GM19372 (cell line): Measurements from ENCODE around the gene LGALSL.

Experiments used
- ATAC-seq: cut with Tn5 transposase; IDR thresholded peaks from one replicate; pipeline ENCODE4 v1.9.1; 2021; ENCODE audit warnings: mild to moderate bottlenecking, low read depth, moderate library complexity; ENCODE audit not compliant: unreplicated experiment

Gene LGALSL

DNA sequence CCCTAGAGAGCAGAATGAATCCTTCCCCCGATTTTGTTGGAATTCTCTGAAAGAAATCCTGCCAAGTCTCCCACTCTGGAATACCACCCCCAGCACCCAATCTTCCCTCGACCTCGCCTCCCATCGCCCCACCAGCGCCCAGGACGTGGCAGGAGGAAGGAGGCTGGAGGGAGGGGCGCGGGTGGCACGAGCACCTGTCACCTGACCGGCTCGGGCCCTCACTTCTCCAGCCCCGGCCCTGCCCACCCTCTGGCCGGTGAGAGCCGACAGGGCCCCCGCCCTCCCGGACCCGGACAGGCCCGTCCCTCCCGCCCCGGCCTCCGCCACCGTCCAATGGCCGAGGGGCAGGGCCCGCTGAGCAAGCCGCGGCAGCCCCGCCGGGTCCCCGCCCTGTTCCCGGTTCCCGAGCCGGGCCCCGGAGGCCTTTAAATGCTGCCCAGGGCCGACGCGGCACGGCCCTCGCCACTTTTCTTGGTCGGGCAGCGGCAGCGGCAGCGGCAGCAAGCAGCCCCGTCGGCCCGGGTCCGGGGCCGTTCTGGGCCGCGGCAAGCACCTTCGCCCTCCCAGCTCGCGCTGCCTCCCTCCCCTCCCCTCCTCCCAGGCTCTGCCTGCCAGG, at the start of gene LGALSL:
LGALSL (plus strand) TSS at position 393 of the 616 bp plus-strand sequence. CDS start 384 bp downstream, outside the sequence.
- peak; percentile 66 for ATAC-seq

DNA sequence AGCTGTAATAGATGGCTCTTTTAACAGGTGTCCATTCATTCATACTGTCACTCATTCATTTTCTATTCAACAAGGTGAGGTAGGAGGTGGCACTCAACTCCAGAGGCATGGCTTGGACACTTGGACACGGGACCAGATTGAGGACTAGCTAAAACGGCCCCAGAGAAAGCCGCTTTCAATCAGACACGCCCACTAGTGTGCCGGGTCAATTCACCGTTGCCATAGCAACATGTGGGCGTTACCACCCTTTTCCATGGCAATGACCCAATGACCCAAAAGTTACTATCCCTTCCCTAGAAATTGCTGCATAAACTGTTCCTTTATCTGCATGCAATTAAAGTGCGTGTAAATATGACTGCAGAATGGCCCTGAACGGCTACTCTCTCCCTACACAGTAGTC, 49.2 kb upstream of the LGALSL start:
- ATAC-seq = no peak

DNA sequence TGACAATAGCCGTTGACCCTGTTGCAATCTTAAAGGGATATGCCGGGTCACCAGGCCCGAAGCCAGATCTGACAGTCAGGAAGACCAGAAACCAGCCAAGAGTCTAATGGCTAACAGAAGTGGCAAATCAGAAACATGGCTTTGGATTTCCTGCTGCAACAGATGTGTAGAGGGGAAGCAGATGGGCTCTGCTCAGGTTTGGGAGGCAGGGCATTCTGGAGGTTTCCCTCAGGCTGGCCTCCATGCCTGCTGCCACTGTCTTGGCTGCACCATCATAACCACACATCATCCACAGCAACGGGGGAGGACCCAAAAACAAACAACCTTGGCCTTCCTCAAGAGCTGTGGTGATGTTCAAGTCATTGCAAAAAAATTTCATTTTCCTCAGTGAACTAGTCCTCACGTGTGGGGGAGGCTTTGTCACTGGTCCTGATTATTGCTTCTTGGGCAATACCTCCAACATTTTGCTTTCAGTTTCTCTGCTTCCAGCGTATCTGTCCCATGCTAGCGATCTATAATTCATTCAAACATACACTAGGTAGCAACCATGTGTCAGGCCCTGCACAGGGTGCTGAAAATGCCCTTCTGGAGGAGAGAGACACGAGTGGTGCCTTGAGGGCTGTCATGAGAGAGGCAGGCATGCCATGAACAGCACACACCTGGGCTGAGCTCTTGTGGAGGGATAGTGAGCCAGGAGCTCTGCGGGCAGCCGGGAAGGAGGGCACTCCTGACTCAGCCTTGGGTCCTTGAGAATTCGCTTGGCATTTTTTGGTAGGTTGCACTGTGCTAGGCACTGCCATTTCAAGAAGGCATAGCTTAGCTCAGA, 48.2 kb upstream of the LGALSL start:
- no peak for ATAC-seq

DNA sequence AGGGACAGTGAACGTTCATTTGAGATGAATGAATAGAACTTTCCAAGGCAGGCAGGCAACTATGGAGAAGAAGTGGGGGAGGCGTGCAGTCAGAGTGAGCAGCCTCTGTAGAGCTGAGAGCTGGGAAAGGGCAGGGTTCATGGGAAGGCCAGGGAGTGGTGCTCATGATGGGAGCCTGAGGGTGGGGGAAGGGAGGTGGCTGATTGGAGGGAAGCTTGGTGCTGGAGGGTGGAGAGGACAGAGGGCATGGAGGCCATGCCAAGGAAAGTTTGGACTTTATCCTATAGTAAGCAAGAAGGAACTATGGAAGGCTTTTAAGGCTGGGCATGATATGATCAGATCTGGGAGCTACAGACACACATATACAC, 47.6 kb upstream of the LGALSL start:
- no peak for ATAC-seq

DNA sequence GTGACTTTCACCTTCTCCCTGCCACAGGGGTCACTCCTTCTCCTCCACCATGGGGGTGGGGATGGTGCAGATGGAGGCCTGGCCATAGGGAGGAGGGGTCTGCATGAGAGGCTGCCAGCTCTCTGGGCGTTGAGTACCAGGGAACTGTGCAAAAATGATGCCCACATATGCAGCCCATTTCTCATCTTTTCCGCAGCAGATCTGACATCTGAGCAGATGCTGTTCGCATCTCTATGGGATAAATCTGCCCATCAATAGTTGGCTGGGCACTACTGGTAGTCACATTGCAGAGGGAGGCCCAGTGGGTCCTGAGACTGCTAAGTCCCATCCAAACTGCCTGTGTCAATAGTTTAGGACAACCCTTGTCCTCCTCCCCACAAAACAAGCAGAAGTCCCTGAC, 45.9 kb upstream of the LGALSL start:
- ATAC-seq = no peak

DNA sequence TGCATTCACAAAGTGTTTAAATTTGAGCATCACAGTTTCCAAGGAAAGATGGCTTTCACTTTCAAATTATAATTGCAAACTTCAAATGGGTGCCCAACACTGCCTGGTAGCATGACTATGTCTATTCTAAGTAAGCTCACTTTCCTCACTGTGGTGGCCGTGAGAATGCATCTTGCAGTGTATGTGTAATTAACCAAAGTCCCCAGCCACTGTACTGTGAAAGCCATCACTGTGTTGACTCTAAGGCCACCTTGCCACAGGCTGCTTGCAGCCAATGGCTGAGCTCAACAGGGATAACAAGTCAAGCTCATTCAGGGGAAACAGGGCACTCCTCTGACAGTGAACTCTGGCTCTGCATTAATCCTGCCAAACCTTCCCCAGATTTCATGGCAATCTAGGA, 43.3 kb upstream of the LGALSL start:
- no peak for ATAC-seq

DNA sequence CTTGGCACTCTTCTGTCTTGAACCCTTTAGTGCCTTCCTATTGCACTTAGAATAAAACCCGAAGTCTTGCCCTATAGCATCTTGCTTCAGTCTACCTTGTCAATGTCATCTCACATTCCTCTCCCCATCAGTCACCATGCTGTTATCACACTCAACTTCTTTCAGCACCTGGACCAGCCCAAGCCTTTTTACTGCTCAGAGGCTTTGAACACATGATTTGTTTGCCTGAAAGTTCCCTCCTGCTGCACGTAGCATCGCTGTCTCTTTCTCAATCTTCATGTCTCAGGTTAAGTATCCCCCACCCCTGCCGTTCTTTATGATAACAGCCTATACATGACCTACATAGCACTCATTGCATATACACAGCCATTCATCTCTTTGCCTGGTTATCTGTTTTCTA, 41.3 kb upstream of the LGALSL start:
- no peak for ATAC-seq

DNA sequence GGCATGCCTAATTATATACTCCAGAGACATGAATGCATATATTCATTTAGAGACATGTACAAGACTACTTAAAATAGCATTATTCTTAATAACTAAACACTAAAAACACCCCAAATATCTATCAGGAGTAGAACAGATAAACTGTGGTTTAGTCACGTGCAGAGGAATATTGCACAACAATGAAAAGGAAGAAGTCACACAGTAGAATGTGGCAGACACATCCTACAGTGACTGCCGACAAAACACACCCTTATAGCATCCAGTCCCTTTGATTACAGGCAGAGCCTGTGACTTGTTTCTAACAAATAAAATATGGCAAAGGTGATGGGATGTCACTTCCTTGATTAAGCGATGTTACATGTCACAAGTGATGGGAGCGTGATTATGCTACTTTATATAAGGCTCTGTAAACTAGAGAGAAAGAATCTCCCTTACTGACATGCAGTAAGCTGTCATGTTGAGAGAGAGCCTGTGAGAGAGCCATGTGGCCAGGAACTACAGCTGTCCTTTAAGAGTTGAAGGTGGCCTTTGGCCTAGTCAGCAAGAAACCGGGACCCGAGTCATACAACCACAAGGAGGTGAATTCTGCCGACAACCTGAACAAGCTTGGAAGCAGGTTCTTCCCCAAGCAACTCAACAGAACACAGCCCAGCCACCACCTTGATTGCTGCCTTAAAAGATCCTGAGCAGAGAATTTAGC, 39.1 kb upstream of the LGALSL start:
- ATAC-seq = no peak

DNA sequence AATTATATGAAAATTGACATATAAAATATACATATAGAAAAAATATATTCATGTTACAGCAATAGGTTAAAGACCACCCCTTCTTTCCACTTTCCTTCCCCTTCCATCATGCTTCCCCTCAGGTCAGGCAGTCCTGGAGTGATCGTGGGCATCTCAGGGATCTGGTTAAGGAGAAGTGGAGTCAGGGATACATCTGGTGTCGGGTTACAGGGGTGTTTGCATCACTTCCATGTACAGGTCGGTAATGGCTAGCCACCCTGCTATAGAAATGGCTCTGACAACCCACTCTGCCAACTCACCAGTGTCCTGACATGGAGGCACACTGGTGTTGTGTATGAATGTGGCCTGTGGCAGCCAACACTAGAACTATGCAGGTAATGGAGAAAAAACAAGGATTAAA, 36.3 kb upstream of the LGALSL start:
- ATAC-seq = no peak

DNA sequence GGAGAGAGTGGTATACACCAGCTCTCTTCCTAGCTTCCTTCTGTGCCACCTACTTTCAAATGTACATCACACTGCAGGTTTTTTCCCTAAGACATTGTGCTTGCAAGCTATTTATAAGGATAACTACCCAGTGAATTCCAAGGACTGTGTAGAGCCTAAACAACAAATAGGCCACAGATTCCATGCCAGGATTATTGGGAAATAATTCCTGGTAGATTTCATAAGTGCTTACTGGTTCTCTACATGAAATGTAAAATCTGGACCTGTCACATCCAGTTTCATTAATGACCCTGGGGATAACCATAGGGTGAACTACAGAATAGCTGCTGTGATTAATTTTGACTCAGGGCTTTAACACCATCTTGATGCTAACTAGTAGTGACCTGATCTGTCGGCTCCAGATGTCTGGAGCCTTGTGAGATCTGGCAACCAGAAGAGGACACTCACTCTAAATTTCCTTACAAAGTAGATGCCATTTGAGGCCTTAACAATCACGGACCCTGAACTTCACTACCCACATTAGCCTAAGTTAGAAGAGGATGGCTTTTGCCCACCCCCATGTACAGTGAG, 34.3 kb upstream of the LGALSL start:
- no peak for ATAC-seq

DNA sequence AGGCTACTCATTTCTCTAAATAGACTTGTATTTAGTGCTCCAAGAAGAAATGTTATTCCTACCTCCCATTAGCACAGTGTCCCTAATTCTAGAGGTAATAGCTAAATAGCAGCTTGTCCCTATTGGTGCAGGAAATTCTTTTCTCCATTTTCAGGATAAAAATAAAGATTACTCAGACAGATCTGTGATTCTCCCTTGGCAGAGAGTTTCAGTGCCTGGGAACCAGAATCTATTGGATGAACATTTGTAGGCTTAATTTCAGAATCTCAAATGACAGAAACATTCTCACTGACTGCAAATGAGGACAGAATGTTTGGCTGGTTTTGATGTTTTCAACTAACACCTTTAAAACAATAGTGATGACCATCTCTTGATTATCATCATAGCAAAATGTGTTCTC, 33.3 kb upstream of the LGALSL start:
- no peak for ATAC-seq

DNA sequence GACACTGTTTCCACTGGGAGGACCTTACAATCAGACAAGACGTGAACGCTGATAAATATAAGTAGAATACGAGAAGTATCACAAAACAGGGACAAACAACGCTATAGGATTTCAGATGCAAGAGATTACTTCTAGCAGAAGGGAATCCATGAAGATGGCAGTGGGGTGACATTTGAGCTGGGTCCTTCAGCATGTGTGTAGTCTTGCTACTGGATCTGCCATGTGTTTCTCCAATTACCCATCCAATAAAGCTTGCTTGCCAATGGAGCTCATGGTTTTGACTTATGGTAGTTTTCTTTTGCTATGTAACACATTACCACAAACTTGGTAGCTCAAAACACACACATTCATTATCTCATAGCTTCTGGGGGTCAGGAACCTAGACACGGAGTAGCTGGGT, 32.8 kb upstream of the LGALSL start:
- no peak for ATAC-seq

DNA sequence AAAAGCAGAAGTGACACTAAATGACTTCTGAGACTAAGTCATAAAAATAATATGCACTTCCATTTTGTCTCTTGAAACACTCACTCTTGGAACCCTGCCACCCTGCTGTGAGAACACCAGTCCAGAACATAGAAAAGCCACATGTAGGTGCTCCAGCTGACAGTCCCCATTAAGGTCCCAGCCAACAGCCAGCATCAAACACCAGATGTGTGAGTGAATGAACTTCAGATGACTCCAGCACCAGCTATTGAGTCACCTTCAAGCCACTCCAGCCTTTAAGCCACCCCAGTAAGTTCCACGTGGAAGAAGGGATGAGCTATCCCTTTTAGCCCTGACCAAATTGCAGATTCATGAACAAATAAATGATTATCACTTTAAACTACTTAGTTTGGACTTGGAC, 31.5 kb upstream of the LGALSL start:
- ATAC-seq = no peak

DNA sequence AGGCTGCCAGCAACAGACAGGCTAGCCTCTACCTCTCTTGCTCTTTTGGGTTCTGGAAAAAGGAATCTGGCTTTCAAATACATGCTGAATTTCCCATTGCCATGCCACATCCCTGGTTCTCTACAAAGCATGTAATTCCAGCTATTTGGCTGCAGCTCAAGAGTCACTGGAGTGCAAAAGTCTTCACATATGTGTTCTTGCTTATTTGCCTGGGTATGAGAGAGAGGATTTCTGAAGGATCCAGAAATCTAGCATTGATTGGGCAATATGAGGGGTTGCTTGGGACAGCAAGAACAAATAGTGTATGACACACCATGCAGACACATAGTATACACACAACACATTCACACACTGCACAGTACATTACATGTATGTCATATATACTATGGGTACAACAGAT, 30.7 kb upstream of the LGALSL start:
- ATAC-seq = no peak

DNA sequence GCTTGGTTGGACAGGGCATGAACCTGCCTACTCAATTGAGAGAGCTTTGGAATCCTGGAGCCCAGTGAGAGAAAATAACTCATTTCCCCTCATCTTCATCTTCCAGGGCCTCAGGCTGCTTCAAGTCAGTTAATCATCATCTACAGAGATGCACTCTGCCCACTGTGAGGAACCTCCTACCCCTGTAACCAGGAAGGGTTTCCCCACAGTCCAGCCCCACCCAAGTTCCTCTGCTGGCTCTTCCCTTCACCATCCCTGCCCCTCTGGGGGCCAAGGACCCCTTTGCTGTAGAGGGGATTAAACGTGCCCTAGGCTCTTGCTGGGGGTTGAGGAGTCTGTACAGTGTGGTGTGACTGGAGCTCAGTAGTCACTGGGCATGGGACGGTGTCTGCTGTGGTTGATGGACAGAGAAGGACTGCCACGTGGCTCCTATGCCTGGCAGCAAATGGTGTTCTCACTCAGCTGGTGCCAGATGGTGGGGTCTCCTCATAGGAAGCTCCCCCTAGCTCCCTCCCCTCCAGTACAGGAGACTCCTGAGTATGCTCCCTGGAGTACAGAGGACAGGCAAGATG, 29.5 kb upstream of the LGALSL start:
- ATAC-seq = no peak

DNA sequence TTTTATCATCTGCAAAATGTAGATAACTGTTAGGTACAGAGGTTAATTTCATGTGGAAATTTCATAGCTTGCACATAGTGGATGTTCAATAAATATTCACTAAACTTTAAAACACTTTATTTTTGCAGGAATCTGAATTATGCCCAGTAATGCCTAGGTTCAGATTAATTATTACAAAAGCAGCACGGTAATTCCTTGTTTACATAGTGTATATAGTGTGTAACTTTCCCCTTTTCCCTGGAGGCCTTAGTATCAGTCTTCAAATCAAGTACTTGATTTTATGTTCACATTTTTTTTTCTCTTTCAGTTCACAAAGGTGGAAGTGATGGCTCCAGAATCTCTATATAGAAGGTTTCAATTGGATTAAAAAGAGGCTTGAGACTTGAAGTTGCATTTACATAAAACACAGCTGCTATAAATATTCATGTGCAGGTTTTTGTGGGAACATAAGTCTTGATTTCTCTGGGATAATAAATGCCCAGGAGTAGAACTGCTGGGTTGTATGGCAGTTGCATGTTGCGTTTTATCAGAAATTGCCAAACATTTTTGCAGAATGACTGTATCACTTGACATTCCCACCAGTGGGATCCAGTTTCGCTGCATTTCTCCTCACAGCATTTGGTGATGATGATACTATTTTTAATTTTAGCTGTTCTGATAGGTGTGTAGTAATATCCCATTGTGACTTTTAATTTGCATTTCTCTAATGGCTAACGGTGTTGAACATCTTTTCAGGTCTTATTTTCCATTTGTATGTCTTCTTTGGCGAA, 27.6 kb upstream of the LGALSL start:
- no peak for ATAC-seq

DNA sequence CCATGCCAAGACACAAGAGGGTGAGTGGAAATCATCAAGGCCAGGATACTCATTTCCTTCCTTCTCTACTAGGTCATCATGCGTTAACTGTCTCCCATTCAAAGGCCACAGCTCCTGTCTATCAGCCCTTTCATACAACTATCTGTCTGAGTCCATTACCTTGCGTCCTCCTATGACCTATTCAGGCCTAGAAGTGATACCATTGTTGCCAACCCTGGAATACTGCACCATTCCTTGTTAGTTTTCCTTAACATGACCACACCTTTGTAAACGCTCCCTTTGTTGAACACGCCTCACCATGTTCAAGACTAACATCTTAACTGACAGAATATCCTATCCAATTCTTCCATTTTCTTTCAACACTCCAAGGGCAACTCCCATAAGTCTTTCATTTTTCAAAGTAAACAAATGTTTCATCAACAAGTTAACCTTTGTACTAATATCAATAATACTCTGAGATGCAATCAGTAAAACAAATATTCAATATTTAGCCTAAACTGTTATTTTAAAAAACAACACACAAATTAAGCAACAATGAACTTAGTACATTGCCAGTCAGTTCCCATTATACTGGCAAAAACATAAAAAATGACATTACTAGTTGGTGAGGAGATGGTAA, 19.8 kb upstream of the LGALSL start:
- no peak for ATAC-seq

DNA sequence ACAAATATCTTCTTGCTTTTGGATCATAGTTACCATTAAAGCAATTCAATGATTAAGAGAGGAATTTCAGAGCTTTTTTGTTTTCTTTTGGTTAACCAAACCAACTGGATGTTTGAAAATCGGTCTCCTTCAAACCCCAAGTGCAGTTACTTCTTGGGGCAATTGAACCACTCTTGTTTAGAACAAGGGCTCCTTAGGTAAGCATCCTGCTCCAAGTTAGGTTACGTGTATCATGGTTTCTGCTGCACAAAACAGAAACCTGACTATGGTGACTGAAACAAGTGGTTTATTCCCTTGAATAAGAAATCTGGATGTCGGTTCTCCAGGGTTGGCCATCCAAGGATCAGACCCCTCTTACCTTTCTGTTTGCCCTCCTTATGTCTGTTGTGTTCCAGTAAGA, 16.1 kb upstream of the LGALSL start:
- no peak for ATAC-seq

DNA sequence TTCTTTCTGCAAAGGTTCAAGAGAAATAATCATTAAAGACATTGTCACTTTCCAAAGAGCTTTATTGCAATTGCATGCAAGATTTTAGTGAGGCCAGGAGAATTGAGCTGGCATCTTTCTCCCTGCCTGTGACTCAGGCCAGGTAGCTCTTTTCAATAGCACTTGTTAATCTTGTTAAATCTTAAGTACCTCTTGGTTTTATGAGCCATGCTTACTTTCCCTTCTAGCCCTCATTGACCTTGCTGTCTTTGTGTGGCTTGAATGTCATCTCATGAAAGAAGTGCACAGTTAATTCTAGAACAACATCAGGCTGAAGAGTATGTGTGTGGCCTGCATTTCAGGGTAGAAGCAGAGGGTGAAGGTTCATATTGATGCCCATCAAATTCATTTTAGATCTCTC, 14.8 kb upstream of the LGALSL start:
- ATAC-seq = no peak

DNA sequence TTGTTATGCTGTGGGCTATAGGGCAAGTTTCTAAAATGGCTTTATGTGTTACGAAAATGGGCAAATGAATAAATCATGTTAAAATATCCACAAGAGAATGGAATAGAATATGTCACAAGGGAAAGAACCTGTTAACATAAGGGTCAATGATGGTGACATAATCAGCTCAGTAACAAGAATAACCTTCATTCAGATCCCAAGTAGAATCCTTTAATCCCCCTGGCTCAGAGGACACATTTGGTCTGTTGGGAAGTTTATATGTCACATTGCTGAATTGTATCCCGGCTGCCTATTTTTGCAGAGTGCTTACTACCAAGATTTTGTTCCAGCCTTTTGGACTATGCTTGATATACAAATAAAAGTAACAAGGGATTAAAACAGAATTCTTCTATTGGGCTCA, 13.1 kb upstream of the LGALSL start:
- no peak for ATAC-seq
